Measurements from ENCODE around the gene CACNB1. TPM values are rescaled to one million over a fixed set of nuclear protein-coding genes. Genes with fewer than 3 reads are reported as not detected.

Gene CACNB1
- polyA plus RNA-seq (2012; ENCODE audit: insufficient read depth, insufficient read length, low read depth), result 12.3 TPM

DNA sequence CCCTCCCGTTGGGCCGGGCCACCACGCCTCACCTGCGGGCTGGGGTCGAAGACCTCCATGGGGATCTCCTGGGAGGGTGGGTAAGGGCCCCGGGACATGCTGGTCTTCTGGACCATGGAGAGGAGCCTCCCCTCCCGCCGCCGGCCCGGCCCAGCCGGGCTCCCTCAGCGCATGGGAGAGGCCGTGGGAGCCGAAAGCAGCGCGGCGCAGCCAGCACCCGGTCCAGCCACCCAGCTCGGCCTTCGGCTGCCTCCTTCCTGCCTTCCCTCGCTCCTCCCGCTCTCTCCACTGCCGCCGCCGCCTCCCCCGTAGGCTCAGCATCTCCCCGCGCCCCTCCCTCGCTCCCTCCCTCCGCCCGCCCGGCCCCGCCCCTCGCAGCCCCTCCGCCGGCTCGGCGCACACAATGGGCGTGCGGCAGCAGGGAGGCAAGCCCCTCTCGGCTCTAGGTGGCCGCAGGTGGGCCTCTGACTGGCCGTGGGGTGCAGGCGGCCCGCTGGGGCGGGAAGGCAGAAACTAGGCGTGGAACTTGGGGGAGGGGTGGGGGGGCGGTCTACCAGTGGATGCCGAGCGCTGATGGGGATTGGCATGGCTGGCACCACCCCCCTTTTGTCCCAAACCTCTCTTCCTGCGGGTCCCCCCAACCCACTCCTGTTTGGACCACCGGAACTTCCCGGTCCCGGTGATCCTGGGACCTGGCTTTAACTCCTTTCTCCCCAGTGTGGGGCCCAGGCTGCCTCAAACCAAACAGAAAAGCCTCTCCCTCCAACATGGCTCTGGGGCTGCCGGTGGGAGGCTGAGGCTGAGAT lies at the start of gene CACNB1:
CACNB1 (minus strand) TSS at position 290 of the 806 bp plus-strand sequence; CDS start at position 116, 174 bp downstream.
- DNase-seq, result peak; percentile 91
- H3K4me3 ChIP-seq (ENCODE audit: low read depth, low read length), result peak within 1 kb of the TSS; percentile 77
- TF ChIP-seq, protein P1, sequence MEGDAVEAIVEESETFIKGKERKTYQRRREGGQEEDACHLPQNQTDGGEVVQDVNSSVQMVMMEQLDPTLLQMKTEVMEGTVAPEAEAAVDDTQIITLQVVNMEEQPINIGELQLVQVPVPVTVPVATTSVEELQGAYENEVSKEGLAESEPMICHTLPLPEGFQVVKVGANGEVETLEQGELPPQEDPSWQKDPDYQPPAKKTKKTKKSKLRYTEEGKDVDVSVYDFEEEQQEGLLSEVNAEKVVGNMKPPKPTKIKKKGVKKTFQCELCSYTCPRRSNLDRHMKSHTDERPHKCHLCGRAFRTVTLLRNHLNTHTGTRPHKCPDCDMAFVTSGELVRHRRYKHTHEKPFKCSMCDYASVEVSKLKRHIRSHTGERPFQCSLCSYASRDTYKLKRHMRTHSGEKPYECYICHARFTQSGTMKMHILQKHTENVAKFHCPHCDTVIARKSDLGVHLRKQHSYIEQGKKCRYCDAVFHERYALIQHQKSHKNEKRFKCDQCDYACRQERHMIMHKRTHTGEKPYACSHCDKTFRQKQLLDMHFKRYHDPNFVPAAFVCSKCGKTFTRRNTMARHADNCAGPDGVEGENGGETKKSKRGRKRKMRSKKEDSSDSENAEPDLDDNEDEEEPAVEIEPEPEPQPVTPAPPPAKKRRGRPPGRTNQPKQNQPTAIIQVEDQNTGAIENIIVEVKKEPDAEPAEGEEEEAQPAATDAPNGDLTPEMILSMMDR (IDR thresholded peaks at IDR 0.05; ENCODE audit: low read depth, low read length), result no peak
- no peaks in the 10 kb centered on the region for H3K27me3 ChIP-seq
- H3K36me3 ChIP-seq, result peaks cover 29% of the 10 kb centered on the region
- H3K9me3 ChIP-seq, result no peaks in the 10 kb centered on the region
- peaks cover 10% of the 10 kb centered on the region; the same call in 1 of the 2 replicates for H3K4me1 ChIP-seq

DNA sequence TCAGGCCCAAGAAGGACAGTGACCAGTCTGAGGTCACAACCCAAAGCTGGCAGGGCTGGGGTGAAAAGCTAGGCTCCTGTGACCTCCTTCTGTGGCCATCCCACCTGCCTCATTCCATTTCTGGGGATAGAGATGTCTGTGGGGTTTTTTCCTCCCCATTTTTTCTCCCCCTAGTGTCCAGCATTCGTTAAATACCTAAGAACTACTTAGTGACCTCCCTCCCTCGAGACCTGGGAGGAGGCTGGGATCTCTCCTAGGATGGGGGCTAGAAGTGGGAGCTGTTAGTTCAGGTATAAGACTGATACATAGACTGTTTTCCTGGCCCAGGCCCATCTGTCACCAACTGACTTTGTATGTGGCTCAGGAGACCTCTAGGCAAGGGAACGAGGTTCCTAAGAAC lies 48.8 kb upstream of the CACNB1 start:
- no peaks in the 10 kb centered on the region for H3K36me3 ChIP-seq
- no peak for DNase-seq
- no peaks in the 10 kb centered on the region for H3K9me3 ChIP-seq
- no peak overlapping the region for H3K4me3 ChIP-seq (ENCODE audit: low read depth, low read length)
- peaks cover 8% of the 10 kb centered on the region for H3K4me1 ChIP-seq
- TF ChIP-seq, protein P1 (IDR thresholded peaks at IDR 0.05; ENCODE audit: low read depth, low read length), result peak; percentile 31
- H3K27me3 ChIP-seq, result no peaks in the 10 kb centered on the region

DNA sequence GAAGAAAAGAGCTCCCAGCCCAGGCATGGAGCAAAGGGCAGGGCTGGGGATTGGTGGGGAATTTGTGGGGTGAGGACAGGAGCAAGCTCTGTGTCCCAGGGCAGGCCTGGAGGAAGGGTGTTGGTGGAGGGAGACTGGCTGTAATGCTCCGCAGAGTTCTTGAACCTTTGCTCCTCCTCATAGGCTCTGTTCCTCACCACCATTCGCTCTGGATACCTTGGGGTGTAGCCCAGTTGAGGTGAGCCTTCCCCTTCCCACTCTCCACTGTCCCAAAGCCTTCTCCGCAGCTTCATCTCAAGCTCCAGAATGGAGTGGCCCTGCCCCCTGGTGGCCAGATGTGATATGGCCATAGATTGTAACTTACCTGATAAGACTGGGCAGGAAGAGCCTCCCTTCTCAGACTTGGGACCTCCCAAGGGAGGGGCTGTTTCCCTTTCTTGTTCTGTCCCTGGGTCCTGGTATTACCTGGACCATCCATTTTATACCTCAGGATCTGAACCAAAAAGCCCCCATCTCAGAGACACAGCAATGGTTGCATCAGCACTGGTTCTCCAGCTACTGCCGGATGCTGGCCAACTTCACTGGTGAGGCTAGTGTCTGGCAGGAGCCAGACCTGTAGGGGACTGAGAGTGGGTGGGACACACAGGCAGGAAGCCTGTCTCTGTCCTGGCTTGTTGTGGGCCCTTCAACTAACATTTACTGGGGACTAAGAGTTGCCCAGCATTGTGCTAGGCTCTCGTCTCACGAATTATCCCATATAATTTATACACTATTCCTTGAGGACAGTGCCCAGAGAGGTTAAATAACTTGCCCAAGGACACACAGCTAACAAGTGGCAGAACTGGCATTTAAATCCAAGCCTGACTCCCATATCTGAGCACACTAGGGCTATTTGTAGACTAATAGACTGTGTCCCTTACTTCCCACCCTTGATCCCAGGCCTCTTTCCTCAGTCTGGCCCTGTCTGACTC lies 47.4 kb upstream of the CACNB1 start:
- H3K27me3 ChIP-seq, result no peaks in the 10 kb centered on the region
- H3K36me3 ChIP-seq, result no peaks in the 10 kb centered on the region
- H3K9me3 ChIP-seq, result no peaks in the 10 kb centered on the region
- H3K4me3 ChIP-seq (ENCODE audit: low read depth, low read length), result no peak overlapping the region
- peak; percentile 89 for DNase-seq
- peaks cover 8% of the 10 kb centered on the region for H3K4me1 ChIP-seq
- TF ChIP-seq, protein P1 (IDR thresholded peaks at IDR 0.05; ENCODE audit: low read depth, low read length), result peak; percentile 99

DNA sequence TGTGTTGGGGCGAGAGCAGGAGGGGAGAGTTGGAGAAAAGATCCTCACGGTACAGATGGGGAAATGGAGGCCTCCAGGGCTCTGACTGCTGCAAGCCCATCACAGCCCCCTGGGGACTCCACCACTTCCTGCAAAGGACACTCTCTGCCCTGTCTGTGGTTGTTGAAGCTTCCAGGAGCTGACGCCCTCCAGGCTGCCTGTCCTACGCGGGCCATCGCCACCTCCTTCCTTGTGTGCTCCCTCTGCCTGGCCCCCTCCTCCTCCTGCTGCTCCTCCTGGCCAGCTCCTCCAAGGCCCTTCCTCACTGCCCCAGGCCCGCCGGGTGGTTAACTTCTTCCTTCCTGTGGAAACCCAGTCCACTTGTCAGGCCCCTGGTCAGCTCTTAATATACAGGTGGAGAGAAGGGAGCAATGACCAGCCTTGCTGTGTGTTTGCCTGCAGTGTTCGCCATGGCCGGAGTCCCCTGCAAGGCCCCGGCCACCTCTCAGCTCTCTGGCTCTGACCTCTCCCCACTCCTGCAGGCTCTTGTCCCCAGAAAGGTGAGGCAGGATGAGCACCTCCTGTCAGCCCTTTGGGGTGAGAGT lies 46.6 kb upstream of the CACNB1 start:
- Histone ChIP-seq H3K9me3 (no peaks in the 10 kb centered on the region), H3K36me3 (no peaks in the 10 kb centered on the region), H3K4me1 (peaks cover 8% of the 10 kb centered on the region), H3K27me3 (no peaks in the 10 kb centered on the region), H3K4me3 (ENCODE audit: low read depth, low read length) (no peak overlapping the region)
- TF ChIP-seq, protein P1 (IDR thresholded peaks at IDR 0.05; ENCODE audit: low read depth, low read length), result no peak
- peak; percentile 56 for DNase-seq

DNA sequence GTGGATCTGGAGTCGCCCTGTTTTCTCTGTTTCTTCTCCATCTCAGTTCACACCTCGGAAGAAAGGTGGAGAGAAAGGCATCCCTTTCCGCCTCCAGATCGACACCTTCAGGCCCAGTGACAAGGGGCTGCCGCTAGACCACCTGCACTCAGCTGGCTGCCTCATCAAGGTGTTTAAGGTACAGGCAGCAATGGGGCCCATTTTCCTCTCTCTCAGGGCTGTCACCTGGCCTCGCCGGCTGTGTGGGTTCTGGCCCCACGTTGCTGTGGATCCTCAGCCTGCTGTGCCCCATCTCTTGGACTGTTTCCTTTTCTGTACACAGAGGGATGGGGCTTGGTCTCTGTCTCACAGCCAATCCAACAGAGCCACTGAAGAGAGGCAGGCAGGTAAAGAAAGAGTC lies 45.7 kb upstream of the CACNB1 start:
- DNase-seq, result no peak
- no peaks in the 10 kb centered on the region for H3K27me3 ChIP-seq
- no peak overlapping the region for H3K4me3 ChIP-seq (ENCODE audit: low read depth, low read length)
- H3K36me3 ChIP-seq, result no peaks in the 10 kb centered on the region
- TF ChIP-seq, protein P1 (IDR thresholded peaks at IDR 0.05; ENCODE audit: low read depth, low read length), result no peak
- H3K4me1 ChIP-seq, result peaks cover 8% of the 10 kb centered on the region
- no peaks in the 10 kb centered on the region for H3K9me3 ChIP-seq

Measured in BE2C (cell line).